Measurements from ENCODE around the gene SLC29A3.

DNA sequence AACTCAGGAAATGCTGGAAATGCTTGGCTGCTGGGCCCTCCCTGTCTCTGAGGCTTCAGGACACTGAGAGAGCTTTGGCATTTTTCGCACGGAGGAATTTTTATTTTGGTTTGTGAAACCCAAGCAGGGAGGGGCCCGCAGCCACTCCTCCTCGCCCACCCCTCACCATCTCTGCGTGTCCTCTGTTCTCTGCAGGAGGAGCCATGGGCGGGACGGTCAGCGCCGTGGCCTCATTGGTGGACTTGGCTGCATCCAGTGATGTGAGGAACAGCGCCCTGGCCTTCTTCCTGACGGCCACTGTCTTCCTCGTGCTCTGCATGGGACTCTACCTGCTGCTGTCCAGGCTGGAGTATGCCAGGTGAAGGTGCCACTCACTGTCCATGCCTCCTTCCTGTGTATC, 36.8 kb downstream of the SLC29A3 start:
- TF ChIP-seq POLR2AphosphoS5 (IDR thresholded peaks at IDR 0.05) (no peak), POLR2A (IDR thresholded peaks at IDR 0.05) (no peak)
